HG03064 (cell line): ENCODE measurements around the gene MIER2.

Source experiments
- ATAC-seq: cut with Tn5 transposase; IDR thresholded peaks from one replicate; pipeline ENCODE4 v1.9.1; 2021; ENCODE audit warnings: low read depth; ENCODE audit not compliant: unreplicated experiment

Gene MIER2

GRCh38 chr19:378706-379105 lies 34.1 kb upstream of the MIER2 start:
- ATAC-seq, result no peak

GRCh38 chr19:377801-378581 lies 33.4 kb upstream of the MIER2 start:
- no peak for ATAC-seq

- no peak for ATAC-seq
Observed at GRCh38 chr19:376111-376470, 31.5 kb upstream of the MIER2 start.

- no peak for ATAC-seq
Observed at GRCh38 chr19:375395-376110, 31.0 kb upstream of the MIER2 start.

GRCh38 chr19:374886-375235 lies 30.3 kb upstream of the MIER2 start:
- no peak for ATAC-seq

GRCh38 chr19:374183-374885 lies 29.7 kb upstream of the MIER2 start:
- no peak for ATAC-seq

- ATAC-seq, result no peak
Observed at GRCh38 chr19:373391-374182, 29.0 kb upstream of the MIER2 start.

DNA sequence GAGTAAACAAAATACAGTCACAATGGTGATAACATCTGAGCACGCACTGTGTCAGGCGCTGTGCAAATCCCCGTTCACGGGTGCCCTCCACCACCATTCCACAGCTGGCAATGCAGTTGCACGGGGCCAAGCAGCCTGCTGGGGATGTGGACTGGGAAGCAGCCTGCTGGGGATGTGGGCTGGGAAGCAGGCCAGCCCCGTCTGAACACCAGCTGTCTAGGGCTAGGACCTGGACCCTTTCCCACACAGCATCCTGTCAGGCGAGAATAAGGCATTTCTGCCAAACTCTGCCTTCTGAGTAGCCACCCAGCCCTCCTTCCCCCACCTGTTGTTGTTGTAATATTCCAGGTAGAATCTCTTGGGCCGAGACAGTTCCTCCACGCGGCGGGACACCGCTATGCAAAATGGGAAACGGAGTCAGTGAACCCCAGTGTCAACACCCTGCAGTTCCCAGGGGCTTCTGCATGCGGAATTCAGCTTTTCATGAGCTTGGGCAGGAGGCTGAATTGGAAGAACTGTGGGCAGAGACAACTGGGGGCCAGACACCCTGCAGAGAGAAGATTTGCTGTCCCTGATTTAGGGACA lies 27.8 kb upstream of the MIER2 start:
- ATAC-seq, result no peak

- ATAC-seq, result no peak
Observed at GRCh38 chr19:371501-372168, 27.0 kb upstream of the MIER2 start.

DNA sequence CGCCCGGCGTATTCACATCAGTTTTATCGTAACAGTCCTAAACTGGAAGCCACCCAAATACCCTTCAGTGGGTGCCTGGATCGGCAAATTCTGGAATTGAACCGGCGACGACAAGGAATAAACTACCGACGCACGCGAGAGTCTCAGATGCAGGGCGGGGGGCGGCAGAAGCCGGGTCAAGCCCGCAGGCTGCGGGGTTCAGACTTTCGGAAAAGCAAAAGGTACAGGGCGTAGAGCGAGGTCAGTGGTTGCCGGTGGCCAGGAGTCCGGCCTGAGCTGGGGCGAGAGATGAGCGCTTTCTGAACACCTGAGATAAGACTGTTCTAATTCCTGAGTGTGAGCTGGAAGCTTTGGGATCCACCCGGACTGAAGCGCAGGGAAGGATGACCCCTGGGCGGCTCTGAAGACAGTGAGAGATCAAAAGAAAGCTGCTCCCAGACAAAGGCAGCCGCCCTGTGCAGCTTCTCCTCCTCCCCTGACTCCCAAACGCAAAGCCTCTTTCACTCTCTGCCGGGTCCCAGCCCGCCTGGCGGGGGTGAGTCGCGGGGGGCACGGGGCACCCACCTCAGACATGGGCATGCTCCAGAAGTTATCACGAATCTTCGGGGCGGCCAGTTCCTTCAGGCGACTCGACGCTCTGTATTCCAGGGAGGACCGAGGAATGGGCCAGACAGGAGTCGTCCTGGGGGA lies 26.2 kb upstream of the MIER2 start:
- no peak for ATAC-seq

DNA sequence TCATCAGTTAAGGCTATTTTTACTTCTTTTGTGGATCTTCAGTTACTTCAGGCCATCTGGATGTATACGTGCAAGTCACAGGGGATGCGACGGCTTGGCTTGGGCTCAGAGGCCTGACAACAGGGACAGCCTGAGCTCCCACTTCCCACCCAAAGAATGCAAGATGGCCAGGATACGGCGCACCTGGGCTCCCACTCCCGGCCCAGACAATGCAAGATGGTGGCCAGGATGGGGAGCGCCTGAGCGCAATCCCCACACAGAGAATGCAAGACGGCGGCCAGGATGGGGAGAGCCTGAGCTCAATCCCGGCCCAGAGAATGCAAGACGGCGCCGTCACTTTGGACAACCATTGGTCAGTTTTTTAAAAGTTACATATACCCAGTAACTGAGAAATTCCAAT lies 25.3 kb upstream of the MIER2 start:
- no peak for ATAC-seq

GRCh38 chr19:369256-369655 lies 24.7 kb upstream of the MIER2 start:
- ATAC-seq, result no peak

DNA sequence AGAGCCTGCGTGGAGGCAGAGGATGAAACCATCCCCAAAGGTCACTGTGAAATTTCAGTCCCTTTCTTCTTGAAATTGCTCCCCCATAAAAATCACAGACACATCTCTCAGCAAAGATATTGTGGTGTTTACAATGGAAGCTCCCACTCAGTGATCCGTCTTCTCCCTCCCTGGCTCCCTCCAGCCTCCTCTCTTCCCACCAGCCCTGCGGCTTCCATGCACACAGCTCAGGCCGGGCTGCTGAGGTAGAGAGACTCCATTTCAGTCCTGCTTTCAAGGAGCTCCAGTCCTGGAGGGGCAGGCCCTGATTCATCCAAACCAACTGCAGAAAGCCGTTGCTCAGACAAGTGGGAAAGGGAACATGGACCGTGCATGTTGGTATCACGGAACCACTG lies 24.0 kb upstream of the MIER2 start:
- no peak for ATAC-seq

GRCh38 chr19:367963-368629 lies 23.5 kb upstream of the MIER2 start:
- no peak for ATAC-seq

- ATAC-seq, result no peak
Observed at GRCh38 chr19:367561-367960, 23.0 kb upstream of the MIER2 start.

- ATAC-seq, result no peak
Observed at GRCh38 chr19:366951-367350, 22.4 kb upstream of the MIER2 start.

DNA sequence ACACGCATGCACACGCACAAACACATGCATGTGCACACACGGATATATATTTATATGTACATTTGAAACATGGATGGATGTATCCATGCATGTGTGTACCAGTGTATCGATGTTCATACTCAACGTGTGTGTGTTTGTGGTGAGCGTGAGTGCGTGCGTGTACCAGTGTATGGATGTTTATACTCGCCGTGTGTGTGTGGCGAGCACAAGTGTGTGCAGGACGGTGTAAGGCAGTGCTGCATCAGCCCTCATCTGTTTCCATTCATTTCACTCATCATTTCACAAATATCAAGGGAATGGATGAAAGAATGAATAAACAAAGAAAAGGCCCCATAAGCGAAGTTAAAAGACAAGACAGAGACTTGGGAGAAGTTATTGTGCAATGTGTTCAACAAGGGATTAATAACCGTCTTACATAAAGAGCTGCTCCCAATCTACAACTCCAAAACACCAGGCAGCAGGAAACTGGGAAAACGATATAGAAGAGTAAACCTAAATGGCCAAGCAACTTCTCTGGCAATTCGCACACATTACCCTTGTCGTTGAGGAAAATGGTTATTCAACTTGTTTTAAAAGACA lies 21.7 kb upstream of the MIER2 start:
- ATAC-seq, result no peak

- ATAC-seq, result no peak
Observed at GRCh38 chr19:364496-365287, 20.1 kb upstream of the MIER2 start.
